ENCODE data around the gene LACRT. TPM values are rescaled to one million over a fixed set of nuclear protein-coding genes. Genes with fewer than 3 reads are reported as not detected.

LACRT gene
- total and polyA plus RNA-seq, 4 donors = not detected

DNA sequence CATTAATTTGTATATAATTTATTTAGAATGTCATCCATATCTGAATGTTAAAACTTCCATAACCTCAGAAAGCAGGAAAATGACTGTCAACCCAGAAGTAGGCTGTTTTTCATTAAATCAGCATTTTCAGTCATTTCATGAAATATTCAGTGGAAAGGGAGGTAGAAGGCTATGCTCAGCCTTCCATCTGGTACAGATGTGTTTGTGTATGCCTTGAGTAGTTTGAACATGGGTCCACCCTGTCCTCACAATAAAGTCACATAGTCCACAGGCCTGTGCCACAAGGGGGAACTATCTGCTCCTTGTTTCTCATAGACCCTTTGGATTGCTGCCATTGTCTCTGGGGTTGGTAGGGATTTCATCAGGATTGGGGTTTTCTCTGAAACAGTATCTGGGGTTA lies 9.1 kb downstream of the LACRT start:
- Histone ChIP-seq H3K9me3 (ENCODE audit: control insufficient read depth in 4 of 4, low read length in 3 of 4) (peaks cover 0 to 5% (median 2%) of the 10 kb centered on the region in 4 donors), H3K4me3 (ENCODE audit: low read depth in 1 of 3, low read length in 3 of 3) (no peak overlapping the region), H3K4me1 (ENCODE audit: control insufficient read depth in 4 of 4, insufficient read depth in 4 of 4, low read length in 3 of 4) (no peaks in the 10 kb centered on the region), H3K27ac (ENCODE audit: low read depth in 1 of 2, low read length in 2 of 2) (no peak overlapping the region), H3K27me3 (ENCODE audit: control insufficient read depth in 4 of 4, insufficient read depth in 4 of 4, low read length in 3 of 4) (no peaks in the 10 kb centered on the region), H3K36me3 (ENCODE audit: control insufficient read depth in 4 of 4, insufficient read depth in 3 of 4, low read depth in 1 of 4, low read length in 3 of 4) (no peaks in the 10 kb centered on the region), H3K9ac (ENCODE audit: low read depth in 1 of 2, low read length in 2 of 2) (no peak overlapping the region)
- no peak for TF ChIP-seq GABPA (IDR thresholded peaks at IDR 0.05 in 1 of 2, conservative IDR thresholded peaks at IDR 0.05 in 1 of 2)
- TF ChIP-seq JUND (IDR thresholded peaks at IDR 0.05) = no peak
- TF ChIP-seq, protein P1, sequence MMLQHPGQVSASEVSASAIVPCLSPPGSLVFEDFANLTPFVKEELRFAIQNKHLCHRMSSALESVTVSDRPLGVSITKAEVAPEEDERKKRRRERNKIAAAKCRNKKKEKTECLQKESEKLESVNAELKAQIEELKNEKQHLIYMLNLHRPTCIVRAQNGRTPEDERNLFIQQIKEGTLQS (IDR thresholded peaks at IDR 0.05) = no peak
- TF ChIP-seq, protein P2, sequence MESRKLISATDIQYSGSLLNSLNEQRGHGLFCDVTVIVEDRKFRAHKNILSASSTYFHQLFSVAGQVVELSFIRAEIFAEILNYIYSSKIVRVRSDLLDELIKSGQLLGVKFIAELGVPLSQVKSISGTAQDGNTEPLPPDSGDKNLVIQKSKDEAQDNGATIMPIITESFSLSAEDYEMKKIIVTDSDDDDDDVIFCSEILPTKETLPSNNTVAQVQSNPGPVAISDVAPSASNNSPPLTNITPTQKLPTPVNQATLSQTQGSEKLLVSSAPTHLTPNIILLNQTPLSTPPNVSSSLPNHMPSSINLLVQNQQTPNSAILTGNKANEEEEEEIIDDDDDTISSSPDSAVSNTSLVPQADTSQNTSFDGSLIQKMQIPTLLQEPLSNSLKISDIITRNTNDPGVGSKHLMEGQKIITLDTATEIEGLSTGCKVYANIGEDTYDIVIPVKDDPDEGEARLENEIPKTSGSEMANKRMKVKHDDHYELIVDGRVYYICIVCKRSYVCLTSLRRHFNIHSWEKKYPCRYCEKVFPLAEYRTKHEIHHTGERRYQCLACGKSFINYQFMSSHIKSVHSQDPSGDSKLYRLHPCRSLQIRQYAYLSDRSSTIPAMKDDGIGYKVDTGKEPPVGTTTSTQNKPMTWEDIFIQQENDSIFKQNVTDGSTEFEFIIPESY (IDR thresholded peaks at IDR 0.05) = no peak
- TF ChIP-seq SP1 (IDR thresholded peaks at IDR 0.05) = no peak
- TF ChIP-seq FOXA2 (IDR thresholded peaks at IDR 0.05) = no peak
- TF ChIP-seq RAD21 (IDR thresholded peaks at IDR 0.05) = no peak
- no peak for TF ChIP-seq FOXA1 (IDR thresholded peaks at IDR 0.05)
- no peak for TF ChIP-seq NR2F2 (IDR thresholded peaks at IDR 0.05)
- TF ChIP-seq, protein P3, sequence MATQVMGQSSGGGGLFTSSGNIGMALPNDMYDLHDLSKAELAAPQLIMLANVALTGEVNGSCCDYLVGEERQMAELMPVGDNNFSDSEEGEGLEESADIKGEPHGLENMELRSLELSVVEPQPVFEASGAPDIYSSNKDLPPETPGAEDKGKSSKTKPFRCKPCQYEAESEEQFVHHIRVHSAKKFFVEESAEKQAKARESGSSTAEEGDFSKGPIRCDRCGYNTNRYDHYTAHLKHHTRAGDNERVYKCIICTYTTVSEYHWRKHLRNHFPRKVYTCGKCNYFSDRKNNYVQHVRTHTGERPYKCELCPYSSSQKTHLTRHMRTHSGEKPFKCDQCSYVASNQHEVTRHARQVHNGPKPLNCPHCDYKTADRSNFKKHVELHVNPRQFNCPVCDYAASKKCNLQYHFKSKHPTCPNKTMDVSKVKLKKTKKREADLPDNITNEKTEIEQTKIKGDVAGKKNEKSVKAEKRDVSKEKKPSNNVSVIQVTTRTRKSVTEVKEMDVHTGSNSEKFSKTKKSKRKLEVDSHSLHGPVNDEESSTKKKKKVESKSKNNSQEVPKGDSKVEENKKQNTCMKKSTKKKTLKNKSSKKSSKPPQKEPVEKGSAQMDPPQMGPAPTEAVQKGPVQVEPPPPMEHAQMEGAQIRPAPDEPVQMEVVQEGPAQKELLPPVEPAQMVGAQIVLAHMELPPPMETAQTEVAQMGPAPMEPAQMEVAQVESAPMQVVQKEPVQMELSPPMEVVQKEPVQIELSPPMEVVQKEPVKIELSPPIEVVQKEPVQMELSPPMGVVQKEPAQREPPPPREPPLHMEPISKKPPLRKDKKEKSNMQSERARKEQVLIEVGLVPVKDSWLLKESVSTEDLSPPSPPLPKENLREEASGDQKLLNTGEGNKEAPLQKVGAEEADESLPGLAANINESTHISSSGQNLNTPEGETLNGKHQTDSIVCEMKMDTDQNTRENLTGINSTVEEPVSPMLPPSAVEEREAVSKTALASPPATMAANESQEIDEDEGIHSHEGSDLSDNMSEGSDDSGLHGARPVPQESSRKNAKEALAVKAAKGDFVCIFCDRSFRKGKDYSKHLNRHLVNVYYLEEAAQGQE (IDR thresholded peaks at IDR 0.05) = no peak
- no peak for TF ChIP-seq EGR1 (IDR thresholded peaks at IDR 0.05; ENCODE audit: low read depth in 2 of 2)
- no peak for TF ChIP-seq YY1 (IDR thresholded peaks at IDR 0.05)
- TF ChIP-seq HNF4A (conservative IDR thresholded peaks at IDR 0.05) = no peak
- TF ChIP-seq, protein P4, sequence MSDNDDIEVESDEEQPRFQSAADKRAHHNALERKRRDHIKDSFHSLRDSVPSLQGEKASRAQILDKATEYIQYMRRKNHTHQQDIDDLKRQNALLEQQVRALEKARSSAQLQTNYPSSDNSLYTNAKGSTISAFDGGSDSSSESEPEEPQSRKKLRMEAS (IDR thresholded peaks at IDR 0.05) = no peak
- TF ChIP-seq HNF4G (IDR thresholded peaks at IDR 0.05) = no peak
- TF ChIP-seq TAF1 (conservative IDR thresholded peaks at IDR 0.05) = no peak
- TF ChIP-seq, protein P5, sequence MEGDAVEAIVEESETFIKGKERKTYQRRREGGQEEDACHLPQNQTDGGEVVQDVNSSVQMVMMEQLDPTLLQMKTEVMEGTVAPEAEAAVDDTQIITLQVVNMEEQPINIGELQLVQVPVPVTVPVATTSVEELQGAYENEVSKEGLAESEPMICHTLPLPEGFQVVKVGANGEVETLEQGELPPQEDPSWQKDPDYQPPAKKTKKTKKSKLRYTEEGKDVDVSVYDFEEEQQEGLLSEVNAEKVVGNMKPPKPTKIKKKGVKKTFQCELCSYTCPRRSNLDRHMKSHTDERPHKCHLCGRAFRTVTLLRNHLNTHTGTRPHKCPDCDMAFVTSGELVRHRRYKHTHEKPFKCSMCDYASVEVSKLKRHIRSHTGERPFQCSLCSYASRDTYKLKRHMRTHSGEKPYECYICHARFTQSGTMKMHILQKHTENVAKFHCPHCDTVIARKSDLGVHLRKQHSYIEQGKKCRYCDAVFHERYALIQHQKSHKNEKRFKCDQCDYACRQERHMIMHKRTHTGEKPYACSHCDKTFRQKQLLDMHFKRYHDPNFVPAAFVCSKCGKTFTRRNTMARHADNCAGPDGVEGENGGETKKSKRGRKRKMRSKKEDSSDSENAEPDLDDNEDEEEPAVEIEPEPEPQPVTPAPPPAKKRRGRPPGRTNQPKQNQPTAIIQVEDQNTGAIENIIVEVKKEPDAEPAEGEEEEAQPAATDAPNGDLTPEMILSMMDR (IDR thresholded peaks at IDR 0.05; ENCODE audit: low read depth, low read length, missing input control) = no peak
- DNase-seq (ENCODE audit: low spot score) = no peak
